ENCODE measurements around the gene BST2. TPM values are rescaled to one million over a fixed set of nuclear protein-coding genes. Genes with fewer than 3 reads are reported as not detected.

Gene BST2
- total RNA-seq, 1 experiment from 2014 or later: not detected

- DNase-seq (ENCODE audit: low read depth): peak; percentile 99
Observed at GRCh38 chr19:17419621-17420474, 14.4 kb upstream of the BST2 start, which contains the start of gene MVB12A. Gene MVB12A, plus strand, starts transcription at chr19:17420047. Its CDS starts 89 bp downstream, at chr19:17420136.

GRCh38 chr19:17419154-17419620 lies 13.8 kb upstream of the BST2 start:
- no peak for DNase-seq (ENCODE audit: low read depth)

DNA sequence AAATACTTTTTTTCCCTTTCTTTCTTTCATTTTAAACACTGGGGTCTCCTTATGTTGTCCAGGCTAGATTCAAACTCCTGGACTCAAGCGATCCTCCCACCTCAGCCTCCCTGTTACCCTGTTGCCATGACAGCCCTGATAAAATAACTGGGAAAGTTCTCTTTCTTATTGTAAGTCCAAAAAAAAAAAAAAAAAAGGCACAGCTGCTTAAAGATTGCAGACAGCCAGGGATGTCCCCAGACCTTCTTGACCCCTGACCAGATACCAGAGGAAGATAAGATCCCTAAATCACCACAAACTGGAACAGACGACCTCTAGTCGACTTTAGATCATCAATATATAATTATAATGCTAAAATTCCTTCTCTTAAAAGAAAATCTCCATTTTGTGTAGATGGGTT lies 13.3 kb upstream of the BST2 start:
- DNase-seq (ENCODE audit: low read depth): no peak

GRCh38 chr19:17415121-17415520 lies 9.7 kb upstream of the BST2 start:
- DNase-seq (ENCODE audit: low read depth): no peak

DNA sequence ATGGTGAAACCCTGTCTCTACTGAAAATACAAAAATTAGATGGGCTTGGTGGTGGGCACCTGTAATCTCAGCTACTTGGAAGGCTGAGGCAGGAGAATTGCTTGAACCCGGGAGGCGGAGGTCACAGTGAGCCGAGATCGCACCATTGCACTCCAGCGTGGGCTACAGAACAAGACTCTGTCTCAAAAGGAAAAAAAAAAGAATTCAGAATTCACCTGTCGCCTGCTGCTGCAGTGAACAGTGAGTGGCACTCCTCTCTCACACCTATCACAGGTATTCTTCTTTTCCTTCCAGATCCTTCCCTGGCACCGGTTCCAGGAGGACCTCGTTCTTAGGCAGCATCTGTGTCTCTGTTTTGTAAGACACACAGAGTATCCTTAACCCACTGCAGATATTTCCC lies 8.7 kb upstream of the BST2 start:
- DNase-seq (ENCODE audit: low read depth): no peak

GRCh38 chr19:17411801-17412200 lies 6.4 kb upstream of the BST2 start:
- DNase-seq (ENCODE audit: low read depth): no peak

DNA sequence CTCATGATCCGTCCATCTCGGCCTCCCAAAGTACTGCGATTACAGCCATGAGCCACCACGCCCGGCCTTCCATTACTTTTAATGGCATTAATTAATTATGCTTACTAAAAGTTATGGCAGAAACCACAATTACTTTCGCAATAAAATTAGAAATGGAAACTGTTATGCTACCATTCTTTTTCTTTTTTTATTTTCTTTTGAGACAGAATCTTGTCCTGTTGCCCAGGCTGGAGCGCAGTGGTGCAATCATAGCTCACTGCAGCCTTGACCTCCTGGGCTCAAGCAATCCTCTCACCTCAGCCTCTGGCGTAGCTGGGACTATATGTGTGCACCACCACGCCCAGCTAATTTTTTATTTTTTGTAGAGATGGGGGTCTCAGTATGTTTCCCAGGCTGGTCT lies 4.6 kb upstream of the BST2 start:
- no peak for DNase-seq (ENCODE audit: low read depth)

DNA sequence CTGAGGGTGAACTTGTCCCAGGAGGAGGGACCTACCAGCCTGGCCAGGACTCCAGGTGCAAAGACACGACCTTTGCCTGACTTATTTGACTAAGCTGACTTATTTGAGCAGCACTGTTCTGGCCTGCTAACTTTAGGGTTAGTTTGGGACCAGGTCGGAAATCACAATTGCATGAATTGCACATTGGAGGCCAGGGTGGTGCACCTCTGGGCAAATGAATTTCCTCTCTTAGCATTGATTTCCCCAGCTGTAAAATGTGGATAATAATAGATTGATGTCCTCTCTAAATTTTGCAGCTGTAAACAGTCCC lies 1.4 kb upstream of the BST2 start:
- no peak for DNase-seq (ENCODE audit: low read depth)

DNA sequence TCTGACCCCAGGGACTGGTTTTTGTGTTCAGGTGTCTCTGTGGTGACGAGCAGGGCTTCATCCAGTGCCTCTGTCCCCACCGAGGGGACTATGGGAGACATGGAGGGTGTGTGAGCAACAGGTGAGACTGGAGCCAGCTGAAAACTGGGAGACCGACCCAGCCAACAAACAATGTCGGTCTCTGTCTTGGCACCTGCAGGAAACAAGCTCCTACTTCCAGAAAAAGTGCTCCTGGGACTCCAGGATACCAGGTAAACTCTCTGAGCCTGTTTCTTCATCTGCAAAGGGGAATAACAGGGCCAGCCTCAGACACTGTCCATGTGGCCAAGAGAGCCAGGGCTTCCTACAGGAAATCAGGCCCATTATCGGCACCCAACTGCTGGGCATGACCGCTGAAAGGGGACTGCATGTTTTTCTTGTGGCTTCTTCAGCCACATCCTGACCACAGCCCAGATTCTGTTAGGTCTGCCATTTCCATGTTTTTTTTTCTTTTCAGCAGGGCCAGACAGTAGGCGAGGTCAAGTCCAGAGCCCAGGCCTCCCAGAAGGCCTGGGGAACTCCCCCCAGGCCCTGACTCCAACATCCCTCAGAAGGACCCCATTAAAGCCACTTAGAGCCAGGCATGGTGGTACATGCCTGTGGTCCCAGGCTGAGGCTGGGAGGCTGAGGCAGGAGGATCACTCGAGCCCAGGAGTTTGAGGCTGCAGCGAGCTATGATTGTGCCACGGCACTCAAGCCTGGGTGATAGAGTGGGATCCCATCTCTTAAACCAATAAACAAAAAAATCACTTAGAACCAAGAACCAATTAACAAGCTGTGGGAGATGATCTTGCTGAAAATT lies 836 bp upstream of the BST2 start:
- peak; percentile 85 for DNase-seq (ENCODE audit: low read depth)

GRCh38 chr19:17404621-17405249 lies 695 bp downstream of the BST2 start:
- DNase-seq (ENCODE audit: low read depth): no peak

DNA sequence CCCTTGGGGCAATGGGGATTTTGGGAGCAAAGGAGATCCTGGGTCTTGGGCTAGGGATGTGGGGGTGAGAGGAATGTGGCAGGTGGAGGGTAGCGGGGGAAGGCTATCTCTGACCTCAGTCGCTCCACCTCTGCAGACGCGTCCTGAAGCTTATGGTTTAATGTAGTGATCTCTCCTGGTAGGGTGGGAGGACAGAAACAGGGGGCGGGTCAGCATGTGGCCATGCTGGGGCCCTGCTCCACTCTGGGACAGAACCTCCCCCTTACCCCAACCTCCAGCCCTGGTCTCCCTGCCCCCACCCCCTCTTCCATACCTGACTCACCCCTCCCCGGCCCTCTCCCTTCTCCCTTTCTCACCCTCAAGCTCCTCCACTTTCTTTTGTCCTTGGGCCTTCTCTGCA lies 1.4 kb downstream of the BST2 start:
- DNase-seq (ENCODE audit: low read depth): no peak

- no peak for DNase-seq (ENCODE audit: low read depth)
Observed at GRCh38 chr19:17402982-17403855, 2.2 kb downstream of the BST2 start.

DNA sequence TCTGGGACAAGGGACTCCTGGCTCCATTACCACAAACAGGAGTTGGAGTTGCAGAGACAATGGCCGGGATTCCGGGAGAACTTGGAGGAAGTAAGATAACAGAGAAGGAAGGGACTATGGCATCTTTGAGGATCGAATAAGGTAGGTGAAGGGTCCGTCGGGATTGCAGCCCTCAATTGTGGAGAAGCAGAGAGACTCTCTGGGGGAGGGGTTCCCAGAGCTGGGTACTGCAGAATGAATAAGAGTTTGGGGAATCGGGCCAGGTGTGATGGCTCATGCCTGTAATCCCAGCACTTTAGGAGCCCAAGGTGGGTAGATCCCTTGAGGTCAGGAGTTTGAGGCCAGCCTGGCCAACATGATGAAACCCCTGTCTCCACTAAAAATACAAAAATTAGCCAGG lies 3.8 kb downstream of the BST2 start:
- DNase-seq (ENCODE audit: low read depth): no peak

DNA sequence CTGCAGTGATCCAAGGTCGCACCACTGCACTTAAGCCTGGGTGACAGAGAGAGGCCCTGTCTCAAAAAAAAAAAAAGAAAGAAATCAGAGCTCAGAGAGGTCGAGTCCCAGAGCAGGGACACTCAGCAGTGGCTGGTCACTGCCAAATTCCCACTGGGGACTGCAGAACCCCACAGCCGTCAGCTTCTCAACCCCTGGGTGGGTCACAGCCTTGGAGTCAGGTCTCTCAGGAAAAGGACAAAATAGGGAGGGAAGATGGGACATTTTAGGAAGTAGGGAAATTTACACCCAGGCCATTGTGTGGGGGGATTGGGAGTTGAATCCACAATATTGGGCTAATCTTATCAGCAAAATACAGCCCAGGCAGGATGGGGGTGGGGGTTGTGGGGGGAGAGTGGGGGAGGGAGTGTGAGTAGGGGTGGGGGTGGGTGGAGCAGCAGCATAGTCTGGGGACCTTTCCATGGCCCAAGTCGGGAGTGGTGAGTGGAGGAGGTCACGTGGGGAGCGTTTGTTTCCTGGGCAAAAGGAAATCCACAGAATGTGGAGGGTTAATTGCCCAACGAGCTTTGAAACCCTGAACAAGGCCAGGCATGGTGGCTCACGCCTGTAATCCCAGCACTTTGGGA lies 6.4 kb downstream of the BST2 start:
- DNase-seq (ENCODE audit: low read depth): no peak

- DNase-seq (ENCODE audit: low read depth): peak; percentile 84
Observed at GRCh38 chr19:17394891-17395415, 10.5 kb downstream of the BST2 start.

- no peak for DNase-seq (ENCODE audit: low read depth)
Observed at GRCh38 chr19:17393914-17394313, 11.5 kb downstream of the BST2 start, which contains the start of gene CCDC194. Gene CCDC194, minus strand, starts transcription at chr19:17394196. Its CDS starts 38 bp downstream, at chr19:17394158.

DNA sequence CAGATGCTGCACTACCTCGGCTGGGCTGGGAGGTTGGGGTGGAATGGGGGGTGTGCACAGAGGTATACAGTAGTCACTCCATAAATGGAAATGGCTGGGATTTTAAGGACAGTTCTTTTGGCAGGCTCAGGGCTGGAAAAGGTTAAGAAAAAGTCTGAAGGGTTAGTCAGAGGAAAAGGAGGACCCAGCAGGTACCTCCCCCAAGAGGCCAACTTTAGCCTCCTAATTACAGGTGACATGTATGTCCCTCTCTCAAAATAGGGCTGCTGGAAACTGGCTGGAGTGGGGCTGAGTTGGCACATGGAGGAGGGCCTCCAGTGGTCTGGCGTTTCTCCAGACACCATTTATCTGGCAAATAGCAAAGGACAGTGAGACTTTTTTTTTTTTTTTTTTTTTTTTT lies 12.4 kb downstream of the BST2 start:
- peak; percentile 40 for DNase-seq (ENCODE audit: low read depth)

DNA sequence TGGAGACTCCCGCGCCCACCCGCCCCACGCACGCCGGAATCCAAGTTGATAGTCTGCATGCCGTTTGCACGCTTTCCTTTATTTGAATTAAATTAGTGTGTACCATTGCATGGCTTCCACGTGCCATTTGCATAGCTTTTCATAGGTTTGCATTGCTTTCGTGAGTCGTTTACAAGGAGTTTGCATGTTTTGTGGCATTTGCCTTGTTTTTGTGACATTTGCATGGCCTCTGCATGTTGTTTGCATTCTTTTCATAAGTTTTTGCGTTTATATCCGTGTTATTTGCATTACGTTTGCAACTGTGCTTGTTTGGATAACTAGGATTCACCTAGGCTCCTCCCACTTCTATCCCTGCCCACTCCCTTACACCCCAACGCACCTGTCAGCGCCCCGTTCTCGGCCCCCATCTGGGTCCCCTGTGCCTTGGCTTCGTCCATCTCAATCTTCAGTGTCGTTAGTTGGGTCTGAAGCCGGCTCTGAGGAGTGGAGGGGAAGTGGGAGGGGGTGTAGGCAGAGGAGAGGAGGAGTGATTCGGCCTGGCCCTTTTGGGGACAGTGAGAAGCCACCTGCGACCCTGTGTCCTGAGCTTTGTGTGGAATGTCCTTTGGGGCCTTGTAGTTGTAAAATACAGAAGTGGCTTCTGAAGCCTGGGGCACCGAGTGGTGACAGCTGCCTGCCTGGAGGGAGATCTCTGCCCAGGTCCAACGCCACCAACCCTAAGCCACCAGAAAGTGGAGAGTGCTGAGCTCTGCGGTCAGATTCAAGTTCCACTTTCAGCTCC lies 13.9 kb downstream of the BST2 start:
- no peak for DNase-seq (ENCODE audit: low read depth)

DNA sequence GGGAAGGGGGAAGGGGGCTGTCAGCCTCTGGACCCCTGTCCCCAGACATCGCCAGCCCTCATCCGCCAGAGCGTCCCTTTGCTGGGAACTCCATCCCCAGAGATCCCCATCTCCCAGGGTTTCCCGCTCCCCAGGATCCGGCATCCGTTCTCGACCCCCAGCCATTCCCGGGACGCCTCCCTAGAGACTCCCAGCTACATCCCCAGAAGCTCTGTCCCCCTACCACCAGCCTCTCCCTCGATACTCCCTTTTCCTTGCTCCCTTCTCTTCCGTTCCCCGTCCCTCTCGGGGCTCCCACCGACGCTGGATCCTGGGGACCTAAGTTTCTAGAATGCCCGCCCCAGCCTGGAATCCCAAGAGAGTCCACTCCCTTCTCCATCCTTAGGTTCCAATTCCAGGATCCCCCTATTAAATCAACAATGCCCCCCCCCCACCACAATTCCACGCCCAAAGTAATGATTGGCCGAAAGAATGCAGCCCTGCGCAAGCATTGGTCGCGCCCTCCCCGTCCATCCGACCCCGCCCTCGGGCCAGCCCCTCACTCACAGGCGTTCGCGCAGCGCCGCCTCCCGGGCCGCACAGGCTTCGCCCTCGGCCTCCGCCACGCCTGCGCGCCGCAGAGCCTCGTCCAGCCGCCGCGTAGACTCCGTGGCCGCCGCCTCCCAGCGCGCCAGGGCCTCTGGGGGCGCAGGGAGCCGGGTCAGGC lies 14.6 kb downstream of the BST2 start:
- DNase-seq (ENCODE audit: low read depth): peak; percentile 80

Measured in HT1080 (cell line).